ENCODE results near the gene PKP1.

The PKP1 gene

DNA sequence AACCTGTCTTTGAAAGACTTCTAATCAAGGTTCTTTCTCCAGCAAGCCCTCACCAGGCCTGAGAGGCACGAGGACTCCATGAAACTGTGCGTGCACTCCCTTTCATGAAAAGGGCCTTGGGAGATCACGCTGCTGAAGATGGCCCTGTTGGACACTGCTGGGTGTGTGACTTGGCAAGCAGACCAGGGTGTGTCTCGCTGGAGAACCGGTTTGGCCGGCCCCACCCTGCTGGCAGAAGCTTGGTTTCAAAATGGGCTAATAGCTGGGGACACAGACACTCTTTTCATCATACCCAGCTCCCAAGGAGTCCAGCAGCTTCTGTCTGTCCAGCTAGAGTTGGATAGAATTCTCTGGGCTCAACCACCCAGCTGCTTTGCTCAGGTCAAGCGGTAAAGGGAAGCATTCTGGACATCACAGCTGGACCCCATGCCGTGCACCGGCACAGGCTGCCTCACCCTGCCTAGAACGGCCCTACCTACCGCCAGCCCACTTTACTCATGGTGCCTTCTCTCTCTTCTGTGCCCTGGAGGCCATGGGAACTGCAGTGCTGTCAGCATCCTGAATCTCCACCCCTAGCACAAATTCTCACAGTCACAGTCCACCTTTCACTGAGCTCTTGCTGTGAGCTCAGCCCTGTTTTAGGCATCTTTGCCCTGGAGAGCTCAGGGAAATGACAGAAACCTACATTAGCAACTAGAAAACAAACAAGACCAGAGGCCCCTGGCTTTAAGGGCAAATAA, 24.6 kb downstream of the PKP1 start:
- DNase-seq (ENCODE audit: low spot score) = no peak
- FAIRE-seq = no peak

DNA sequence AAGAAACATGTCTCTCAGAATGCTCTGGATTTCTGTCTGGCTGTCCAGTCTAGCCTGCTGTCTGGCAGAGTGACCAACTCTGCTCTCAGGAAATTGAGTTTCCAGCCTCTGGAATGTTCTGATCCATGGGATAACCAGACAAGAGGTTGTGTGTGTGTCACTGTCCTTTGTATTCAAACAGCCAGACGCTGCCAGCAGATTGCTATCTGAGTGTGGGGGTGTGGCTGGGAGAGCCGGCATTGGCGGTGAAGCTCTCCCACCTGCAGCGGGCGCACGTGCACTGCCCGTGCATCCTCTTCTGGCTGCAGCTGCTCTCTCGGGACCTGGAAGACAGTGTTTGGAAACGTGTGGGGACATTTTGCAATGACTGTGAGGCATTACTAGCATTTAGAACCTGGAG, 26.1 kb downstream of the PKP1 start:
- DNase-seq (ENCODE audit: low spot score) (peak; percentile 54), FAIRE-seq (no peak)

DNA sequence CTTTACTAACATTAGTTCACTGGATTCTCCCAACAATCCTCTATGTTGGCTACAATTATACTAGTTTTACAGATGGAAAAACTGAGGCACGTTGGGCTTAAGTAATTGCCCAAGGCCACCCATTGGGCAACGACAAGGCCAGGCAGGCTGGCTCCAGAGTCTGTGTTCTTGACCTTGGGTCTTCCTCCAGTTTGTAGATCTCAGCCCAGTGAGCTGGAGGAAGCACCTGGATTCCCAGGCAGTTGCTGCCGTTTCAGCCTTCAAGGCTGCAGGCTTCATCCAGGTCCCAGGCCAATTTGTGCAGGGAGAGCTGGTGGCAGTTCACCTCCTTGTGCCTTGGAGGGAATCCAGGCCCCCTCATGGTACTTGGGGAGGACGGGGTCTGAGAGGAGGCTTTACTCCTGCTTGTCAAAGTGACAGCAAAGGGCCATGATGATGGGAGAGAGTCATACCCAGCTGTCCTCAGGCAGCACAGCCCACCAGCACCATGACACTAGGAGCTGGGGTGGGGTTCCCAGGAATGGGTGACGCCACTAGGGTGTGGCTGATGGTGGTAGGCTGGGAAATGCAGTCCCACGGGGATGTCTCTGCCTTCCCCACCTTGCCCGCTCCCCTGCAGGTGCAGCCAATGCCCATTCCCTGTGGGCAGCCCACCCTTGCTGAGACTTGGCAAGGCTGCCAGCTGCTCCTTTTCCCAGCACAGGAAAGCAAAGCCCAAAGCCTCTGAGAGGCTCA, 27.1 kb downstream of the PKP1 start:
- DNase-seq (ENCODE audit: low spot score) (no peak), FAIRE-seq (no peak)

DNA sequence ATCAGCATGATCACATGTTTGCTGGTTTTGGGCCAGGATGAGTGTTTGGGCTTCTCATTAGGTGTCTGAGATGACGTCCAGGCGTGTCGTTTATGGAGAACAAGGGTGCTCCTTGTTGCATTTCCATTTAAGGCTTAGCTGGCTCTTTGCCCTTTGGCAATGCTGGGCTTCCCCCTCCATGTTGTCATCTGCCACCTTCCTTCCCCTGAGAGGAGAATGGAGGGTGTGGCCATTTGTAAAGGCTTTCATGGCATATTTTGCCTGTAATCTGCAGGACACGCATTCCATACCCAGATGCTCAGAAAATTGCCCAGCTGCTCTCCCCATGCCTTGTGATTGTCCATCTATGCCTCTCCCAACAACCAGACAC, 27.7 kb downstream of the PKP1 start:
- peak; percentile 31 for DNase-seq (ENCODE audit: low spot score)
- FAIRE-seq = no peak

DNA sequence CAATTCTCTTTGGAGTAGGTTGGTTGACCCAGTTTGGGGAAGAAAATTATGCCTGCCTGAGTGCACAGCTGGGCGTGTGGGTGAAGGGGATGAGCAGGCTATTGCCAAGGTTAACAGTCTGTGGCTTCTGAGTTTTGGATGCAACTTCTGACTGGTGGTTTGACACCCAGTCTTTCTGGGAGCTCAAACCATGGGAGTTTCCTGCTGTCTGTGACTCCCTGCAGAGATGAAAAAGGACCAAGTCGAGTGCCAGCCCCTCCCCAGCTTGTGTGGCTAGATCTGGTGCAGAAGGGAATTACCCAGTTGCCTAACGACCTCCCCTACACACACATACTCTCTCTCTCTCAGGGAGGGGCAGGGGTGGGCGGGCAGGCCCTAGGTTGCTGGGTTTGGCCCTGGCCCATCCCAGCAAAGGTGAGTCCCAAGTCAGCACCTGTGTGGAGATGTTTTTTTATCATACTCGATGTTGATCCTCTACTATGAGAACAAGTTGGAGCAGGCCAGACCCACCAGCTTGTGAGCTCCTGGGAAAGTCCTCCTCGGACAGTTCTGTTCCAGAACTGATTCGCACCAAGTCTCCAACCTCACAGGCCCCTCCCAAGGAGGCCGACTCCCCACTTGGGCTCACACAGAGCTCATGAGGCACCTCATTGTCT, 28.2 kb downstream of the PKP1 start:
- DNase-seq (ENCODE audit: low spot score) (peak; percentile 43), FAIRE-seq (no peak)

DNA sequence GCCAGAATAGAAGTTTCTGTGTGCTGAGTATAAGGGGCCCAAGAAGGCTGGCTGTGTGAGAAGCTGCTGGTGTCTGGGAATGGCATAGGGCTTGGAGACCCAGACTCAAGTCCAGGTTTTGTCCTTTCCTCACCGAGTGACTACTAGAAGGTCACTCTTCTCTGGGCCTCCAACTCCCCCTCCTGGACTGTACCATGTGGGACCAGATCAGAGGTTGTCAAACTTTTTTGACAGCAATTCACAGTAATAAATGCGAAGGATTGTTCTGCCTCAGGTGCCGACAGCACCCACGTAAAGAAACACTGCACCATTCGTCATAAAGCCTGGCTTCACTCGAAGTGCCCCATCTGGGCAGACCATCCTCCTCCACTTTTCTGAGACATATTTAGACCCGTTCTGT, 29.0 kb downstream of the PKP1 start:
- FAIRE-seq (no peak), DNase-seq (ENCODE audit: low spot score) (no peak)

DNA sequence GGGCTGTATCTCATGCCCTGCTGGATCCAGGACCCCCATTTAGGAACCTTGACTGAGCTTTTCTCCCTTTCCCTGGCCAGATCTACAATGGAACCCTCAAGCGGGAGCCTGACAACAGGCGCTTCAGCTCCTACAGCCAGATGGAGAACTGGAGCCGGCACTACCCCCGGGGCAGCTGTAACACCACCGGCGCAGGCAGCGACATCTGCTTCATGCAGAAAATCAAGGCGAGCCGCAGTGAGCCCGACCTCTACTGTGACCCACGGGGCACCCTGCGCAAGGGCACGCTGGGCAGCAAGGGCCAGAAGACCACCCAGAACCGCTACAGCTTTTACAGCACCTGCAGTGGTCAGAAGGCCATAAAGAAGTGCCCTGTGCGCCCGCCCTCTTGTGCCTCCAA, 29.8 kb downstream of the PKP1 start:
- no peak for DNase-seq (ENCODE audit: low spot score)

DNA sequence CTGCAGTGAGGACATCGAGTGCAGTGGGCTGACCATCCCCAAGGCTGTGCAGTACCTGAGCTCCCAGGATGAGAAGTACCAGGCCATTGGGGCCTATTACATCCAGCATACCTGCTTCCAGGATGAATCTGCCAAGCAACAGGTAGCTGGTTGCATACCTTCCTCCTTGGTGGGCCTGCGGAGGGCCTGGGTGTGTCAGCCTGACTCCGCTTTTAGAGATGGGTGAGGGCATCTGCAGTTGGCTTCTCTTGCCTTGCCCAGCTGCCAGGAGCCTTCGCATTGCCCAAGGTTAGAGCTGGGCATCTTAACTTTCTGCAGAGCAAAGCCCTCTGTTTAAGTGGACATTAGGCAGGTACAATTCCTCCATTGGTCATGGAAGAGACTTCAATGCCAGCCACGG, 33.2 kb downstream of the PKP1 start:
- no peak for DNase-seq (ENCODE audit: low spot score)
- FAIRE-seq = no peak

More for the DNA sequence above, 29.8 kb downstream of the PKP1 start:
- FAIRE-seq = no peak

DNA sequence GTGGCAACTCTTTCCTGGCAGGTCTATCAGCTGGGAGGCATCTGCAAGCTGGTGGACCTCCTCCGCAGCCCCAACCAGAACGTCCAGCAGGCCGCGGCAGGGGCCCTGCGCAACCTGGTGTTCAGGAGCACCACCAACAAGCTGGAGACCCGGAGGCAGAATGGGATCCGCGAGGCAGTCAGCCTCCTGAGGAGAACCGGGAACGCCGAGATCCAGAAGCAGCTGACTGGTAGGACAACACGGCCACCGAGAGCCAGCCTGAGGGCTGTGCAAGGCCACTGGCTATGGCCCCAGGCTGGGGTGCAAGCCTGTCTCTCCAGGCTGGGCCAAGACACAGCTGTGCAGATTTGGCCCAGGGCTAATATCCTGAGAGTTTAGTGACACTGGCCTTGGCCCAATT, 34.2 kb downstream of the PKP1 start:
- no peak for DNase-seq (ENCODE audit: low spot score)
- FAIRE-seq = no peak

DNA sequence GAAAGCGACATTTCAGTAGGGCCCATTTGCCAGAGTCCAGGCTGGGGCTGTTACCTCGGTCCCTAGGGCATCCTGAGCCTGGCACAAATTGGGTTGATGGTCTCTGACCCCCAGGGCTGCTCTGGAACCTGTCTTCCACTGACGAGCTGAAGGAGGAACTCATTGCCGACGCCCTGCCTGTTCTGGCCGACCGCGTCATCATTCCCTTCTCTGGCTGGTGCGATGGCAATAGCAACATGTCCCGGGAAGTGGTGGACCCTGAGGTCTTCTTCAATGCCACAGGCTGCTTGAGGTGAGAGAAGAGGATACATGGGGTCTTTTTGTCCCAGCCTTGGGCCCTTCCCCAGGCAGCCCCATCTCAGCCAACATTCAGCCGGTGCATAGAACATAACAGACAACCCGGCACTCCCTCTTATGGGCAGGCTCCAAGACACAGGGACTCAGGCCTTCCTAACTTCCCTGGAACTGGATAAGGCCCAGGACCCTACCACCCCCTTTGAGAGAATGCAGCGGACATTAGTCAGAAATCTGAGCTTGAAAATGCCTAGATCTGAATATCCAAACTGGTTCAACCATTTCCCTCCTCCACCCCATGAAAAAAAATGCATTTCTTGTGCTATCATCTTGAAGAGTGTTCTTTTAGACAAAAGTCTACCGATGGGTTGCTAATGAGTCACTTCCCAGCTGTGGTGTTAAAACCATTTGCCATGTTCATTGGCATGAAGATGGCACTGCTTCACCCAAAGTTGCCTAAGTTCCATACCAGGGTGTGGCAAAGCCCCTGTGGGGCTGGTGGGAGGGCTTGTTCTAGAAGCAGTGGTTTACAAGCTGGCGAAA, 35.4 kb downstream of the PKP1 start:
- DNase-seq (ENCODE audit: low spot score) = no peak
- FAIRE-seq = no peak

DNA sequence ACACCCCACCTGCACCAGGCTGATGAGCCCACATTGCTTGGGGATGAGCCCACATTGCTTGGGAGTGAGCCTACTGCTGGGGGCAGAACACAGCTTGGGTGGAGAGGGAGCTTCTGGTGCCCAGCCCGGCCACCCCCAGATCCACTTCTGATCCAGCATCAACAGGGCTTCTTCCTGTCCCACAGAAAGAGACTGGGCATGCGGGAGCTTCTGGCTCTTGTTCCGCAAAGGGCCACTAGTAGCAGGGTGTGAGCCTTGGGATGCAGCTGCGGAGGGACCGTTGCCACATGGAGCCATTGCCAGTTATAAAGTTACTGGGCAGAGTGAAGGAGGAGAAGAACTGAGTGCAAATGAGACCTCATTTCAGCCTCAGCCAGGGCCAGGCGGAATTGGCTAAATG, 36.3 kb downstream of the PKP1 start:
- no peak for DNase-seq (ENCODE audit: low spot score)
- FAIRE-seq = no peak

DNA sequence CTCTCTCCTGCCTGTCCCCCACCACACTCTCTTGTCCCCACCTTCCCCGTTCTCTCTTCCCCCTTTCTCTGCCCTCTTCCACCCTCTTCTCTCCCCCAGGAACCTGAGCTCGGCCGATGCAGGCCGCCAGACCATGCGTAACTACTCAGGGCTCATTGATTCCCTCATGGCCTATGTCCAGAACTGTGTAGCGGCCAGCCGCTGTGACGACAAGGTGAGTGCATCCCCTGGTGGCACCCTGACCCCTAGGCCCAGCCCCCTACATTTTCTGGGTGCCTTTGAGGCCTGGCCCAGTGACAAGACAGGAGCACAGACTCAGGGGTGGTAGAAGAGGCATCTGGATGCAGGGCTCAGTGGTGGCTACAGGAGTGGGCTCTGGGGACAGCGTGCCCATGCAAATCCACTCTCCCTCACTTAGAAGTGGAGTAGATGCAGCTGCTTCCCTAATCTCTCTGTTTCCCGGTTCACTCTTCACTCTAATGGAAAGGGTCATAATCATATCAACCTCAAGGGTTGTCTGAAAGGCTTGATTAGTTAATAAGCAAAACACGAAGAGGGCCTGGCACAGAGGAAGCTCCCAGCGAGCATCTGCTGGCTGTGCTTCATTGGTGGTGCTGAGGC, 37.0 kb downstream of the PKP1 start:
- DNase-seq (ENCODE audit: low spot score) (no peak), FAIRE-seq (no peak)

DNA sequence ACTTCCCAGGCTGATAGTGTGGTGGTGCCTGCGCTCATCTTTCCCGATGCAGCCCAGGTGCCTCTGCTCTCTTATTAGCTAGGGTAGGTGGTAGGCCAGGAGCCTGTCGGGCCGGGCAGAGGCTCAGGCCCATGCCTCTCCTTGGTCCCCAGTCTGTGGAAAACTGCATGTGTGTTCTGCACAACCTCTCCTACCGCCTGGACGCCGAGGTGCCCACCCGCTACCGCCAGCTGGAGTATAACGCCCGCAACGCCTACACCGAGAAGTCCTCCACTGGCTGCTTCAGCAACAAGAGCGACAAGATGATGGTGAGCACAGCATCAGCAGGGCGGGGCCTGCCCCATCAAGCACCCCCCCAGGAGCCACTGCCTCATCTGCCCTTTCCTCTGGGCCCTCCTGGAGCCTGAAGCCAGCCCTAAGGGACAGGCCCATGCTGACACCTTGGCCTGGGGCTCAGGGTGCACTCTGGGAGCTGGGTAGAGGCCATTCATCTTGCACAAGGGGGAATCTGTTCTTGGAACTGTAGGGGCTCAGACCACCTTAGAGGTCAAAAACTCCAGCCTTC, 38.6 kb downstream of the PKP1 start:
- no peak for FAIRE-seq

DNA sequence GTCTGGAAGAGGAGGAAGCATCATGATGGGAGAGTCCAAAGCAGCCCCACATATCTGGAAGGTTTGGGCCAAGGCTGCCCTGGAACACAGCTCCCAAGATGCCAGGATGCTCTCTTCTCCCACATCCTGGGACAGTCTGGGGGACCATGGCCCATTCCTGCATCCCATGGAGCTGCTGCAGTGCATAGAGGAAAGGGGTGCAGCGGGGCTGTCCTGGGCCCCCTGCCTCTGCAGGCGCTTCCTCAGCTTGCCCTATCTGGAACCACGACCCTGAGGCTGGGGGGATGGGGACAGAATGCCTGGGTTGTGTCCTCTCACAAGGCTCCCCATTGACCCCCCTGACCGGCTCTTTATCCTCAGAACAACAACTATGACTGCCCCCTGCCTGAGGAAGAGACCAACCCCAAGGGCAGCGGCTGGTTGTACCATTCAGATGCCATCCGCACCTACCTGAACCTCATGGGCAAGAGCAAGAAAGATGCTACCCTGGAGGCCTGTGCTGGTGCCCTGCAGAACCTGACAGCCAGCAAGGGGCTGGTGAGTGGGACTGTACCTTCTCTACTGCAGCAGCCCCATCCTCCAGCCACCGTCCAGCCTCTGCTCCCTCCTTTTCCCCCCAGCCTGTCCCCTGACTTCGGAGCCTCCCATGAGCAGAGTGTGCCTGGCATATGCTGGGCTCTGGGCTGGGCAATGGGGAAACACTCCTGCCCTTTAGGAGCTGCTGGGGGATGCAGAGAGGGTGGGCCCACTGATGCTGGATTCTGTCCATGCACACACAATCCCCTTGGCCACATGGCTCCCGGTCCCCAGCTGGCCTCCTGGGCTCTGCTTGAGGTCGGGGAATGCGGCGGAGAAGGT, 39.6 kb downstream of the PKP1 start:
- FAIRE-seq (no peak), DNase-seq (ENCODE audit: low spot score) (no peak)

More for the DNA sequence above, 38.6 kb downstream of the PKP1 start:
- no peak for DNase-seq (ENCODE audit: low spot score)

DNA sequence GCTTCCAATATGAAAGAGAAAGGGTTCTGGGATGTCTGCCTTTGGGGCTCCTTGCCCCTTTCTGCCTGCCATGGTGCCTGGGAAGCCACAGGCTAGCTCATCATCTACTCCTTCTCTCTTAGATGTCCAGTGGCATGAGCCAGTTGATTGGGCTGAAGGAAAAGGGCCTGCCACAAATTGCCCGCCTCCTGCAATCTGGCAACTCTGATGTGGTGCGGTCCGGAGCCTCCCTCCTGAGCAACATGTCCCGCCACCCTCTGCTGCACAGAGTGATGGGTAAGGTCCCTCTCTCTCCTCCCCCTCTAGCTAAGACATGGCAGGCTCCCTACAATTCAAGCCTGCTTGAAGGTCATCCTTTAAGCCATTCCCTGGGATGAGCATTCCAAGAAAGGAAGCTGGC, 41.0 kb downstream of the PKP1 start:
- FAIRE-seq = no peak
- no peak for DNase-seq (ENCODE audit: low spot score)

DNA sequence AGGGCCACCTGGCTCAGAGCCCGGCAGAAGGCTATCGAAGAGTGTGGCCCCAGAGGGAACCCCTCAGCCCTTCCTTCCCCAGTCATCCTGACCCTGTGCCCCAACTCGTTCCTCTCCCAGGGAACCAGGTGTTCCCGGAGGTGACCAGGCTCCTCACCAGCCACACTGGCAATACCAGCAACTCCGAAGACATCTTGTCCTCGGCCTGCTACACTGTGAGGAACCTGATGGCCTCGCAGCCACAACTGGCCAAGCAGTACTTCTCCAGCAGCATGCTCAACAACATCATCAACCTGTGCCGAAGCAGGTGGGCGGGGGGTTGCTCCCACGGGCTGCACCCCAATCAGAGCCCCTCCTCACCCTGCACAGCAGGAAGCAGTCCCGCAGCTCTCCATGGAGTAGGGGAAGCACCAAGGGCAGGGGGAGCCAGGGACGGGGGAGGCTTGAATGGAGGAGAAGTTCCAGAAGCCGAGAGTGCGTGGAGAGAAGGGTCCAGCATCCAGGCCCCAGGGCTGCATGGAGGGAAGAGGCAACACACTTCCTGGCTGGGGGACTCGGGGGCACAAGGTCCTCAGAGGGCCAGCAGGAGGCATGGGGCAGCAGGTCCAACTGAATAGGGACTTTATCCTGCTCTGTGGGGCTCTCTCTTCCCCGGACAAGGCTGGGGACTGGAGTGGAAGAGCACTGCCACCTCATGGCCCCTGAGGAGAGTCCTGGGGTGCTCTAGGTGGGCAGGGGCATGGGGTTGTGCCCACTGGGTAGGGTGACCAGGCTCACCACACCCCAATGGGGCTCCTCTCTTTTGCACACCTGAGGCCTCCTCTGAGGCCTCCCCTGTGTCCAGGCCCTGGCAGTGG, 41.7 kb downstream of the PKP1 start:
- no peak for DNase-seq (ENCODE audit: low spot score)
- FAIRE-seq = no peak

DNA sequence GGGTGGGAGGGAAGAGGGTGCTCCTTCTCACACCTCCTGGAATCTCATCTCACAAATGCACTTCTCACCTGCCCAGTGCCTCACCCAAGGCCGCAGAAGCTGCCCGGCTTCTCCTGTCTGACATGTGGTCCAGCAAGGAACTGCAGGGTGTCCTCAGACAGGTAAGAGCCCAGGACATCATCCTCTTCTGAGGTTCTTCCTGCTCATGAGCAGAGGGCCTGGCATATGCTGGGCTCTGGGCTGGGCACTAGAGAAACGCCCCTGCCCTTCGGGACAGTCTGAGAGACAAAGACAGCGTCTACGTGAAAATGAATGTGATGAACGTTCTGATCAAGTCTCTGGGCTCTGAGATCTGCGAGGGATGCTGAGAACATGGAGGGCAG, 42.4 kb downstream of the PKP1 start:
- DNase-seq (ENCODE audit: low spot score) = no peak
- no peak for FAIRE-seq

DNA sequence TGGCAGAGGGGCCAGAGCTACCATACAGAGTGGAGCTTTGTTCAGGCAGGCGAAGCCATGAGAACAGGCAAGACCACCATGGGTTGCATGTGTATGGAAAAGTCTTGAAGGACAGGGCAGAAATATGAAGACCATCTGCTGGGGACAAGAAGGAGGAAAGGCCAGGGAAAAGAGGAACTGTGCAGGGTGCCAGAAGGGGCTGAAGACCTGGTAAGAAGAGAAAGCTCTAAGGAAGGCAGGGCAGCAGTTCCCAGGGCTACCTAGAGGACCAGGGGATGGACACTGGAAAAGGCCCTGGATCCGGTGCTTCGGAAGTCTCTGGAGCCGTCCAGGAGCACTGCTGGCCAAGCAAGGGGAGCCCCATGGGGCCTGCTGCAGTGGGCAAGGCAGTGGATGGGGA, 43.4 kb downstream of the PKP1 start:
- no peak for FAIRE-seq
- no peak for DNase-seq (ENCODE audit: low spot score)

DNA sequence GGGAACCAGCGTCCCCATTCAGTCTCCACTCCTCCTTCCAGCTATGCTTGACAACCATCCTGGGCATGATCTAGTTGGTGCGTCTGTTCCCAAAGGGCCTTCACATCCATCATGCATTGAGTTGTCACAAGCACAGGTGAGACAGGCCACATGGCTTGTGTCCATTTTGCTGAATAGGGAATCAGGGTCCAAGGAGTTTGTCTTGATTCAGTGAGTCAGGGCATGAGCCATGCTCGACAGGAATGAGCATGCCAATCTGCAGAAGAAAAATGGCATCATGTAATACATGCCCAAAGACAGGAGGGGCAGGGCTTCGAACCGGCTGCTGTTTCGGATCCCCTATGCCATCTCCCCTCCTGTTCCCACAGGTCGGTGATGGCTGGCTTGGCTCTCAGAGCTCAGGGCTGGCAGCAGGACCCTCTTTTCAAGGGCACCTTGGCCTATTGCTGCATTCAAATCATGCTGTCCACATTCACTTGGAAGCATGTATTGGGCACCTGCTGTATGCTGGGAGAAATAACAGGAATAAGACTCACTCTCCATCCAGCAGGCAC, 44.5 kb downstream of the PKP1 start:
- FAIRE-seq (no peak), DNase-seq (ENCODE audit: low spot score) (no peak)
